Measurements from ENCODE around the gene PPP1R3A. TPM values are rescaled to one million over a fixed set of nuclear protein-coding genes. Genes with fewer than 3 reads are reported as not detected.

The PPP1R3A gene
- total RNA-seq, 1 experiment from 2014 or later = not detected

DNA sequence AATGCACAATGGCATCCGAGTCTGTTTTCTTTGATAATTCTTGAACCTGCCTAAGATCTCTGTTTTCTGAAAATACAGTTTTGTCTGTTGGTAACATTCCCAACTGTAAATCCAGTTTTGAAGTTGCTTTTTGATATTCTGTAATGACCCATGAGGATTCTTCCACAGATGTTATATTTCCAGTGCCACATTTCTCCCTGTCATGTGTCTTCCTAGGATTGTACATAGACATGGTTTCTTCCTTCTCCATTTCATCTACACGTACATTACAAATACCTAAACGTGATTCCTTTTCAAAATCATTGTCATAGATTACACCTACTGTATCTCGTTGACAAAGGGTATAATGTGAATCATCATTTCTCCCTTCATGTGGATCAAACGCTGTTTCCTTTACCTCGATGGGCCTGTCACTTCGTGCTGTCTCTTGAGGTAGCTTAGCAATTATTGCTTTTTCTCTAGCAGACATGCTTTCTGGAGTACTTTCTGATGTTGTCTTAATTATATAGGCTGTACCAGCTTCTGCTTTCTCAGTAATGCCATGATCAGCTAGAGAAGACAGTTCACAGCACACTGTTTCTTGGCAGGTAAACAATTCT lies 40.3 kb downstream of the PPP1R3A start:
- no peak overlapping the region for H2BK5ac ChIP-seq (ENCODE audit: insufficient read length, low read length)
- H3K79me1 ChIP-seq (ENCODE audit: insufficient read depth, low read depth, low read length, poor library complexity, severe bottlenecking) = no peaks in the 10 kb centered on the region
- no peak overlapping the region for H3K27ac ChIP-seq (ENCODE audit: insufficient read length, low read depth, low read length)
- H3K9ac ChIP-seq (ENCODE audit: extremely low read depth, insufficient read length, low read length) = no peak overlapping the region
- no peak overlapping the region for H3K23ac ChIP-seq (ENCODE audit: insufficient read length, low read depth, low read length)
- Mint-ChIP-seq H3K4me3 (no peak overlapping the region), H3K36me3 (ENCODE audit: insufficient read depth in 1 of 3, low read depth in 3 of 3) (no peaks in the 10 kb centered on the region), H3K9me3 (no peaks in the 10 kb centered on the region), H3K27me3 (ENCODE audit: low read depth) (no peaks in the 10 kb centered on the region), H3K4me1 (no peaks in the 10 kb centered on the region), H3K27ac (no peak overlapping the region)
- 100% methylated on average over 3 of the region's 7 CpGs for WGBS (ENCODE audit: extremely low coverage, insufficient read length, low lambda C conversion rate)
- H3K14ac ChIP-seq (ENCODE audit: insufficient read depth, low read length) = no peak overlapping the region
- H3K9me3 ChIP-seq (ENCODE audit: control insufficient read depth, low read depth, low read length) = no peaks in the 10 kb centered on the region
- no peak overlapping the region for H4K5ac ChIP-seq (ENCODE audit: insufficient read length, low read depth, low read length)
- TF ChIP-seq CTCF (conservative IDR thresholded peaks at IDR 0.05) = no peak
- H3K23me2 ChIP-seq (ENCODE audit: insufficient read length, low read depth, low read length, poor library complexity, severe bottlenecking) = no peaks in the 10 kb centered on the region
- H2AFZ ChIP-seq (ENCODE audit: low read length) = no peak overlapping the region
- no peak overlapping the region for H3T11ph ChIP-seq (ENCODE audit: low read length)
- H2BK20ac ChIP-seq (ENCODE audit: low read depth, low read length, poor library complexity, severe bottlenecking) = no peak overlapping the region
- H2BK120ac ChIP-seq (ENCODE audit: low read depth, low read length, poor library complexity, severe bottlenecking) = no peak overlapping the region
- H3K56ac ChIP-seq (ENCODE audit: insufficient read length, low read depth, low read length) = no peak overlapping the region
- H4K20me1 ChIP-seq (ENCODE audit: control insufficient read depth, insufficient read depth, insufficient read length) = no peaks in the 10 kb centered on the region
- no peak overlapping the region for H4K91ac ChIP-seq (ENCODE audit: insufficient read length, low read depth, low read length)
- H2BK15ac ChIP-seq (ENCODE audit: low read depth, low read length) = no peak overlapping the region
- H3K18ac ChIP-seq (ENCODE audit: insufficient read length, low read depth, low read length) = no peak overlapping the region
- no peaks in the 10 kb centered on the region for H3K27me3 ChIP-seq (ENCODE audit: insufficient read depth, low read length)
- DNase-seq = no peak
- no peak overlapping the region for H3K4me2 ChIP-seq (ENCODE audit: insufficient read depth, insufficient read length, low read length)
- no peak overlapping the region for H3K4ac ChIP-seq (ENCODE audit: low read depth, low read length)
- H3K4me1 ChIP-seq (ENCODE audit: insufficient read depth, low read length) = no peaks in the 10 kb centered on the region
- H3K79me2 ChIP-seq (ENCODE audit: insufficient read depth, low read length) = no peaks in the 10 kb centered on the region
- no peak overlapping the region for H2BK12ac ChIP-seq (ENCODE audit: insufficient read length, low read depth, low read length)
- H2AK5ac ChIP-seq (ENCODE audit: insufficient read length, low read length) = no peak overlapping the region
- H4K8ac ChIP-seq (replicated peaks; ENCODE audit: insufficient read length, low read depth, low read length) = no peak overlapping the region

Data from H9 (cell line).